ENCODE results near the gene SLC1A7.

The SLC1A7 gene

DNA sequence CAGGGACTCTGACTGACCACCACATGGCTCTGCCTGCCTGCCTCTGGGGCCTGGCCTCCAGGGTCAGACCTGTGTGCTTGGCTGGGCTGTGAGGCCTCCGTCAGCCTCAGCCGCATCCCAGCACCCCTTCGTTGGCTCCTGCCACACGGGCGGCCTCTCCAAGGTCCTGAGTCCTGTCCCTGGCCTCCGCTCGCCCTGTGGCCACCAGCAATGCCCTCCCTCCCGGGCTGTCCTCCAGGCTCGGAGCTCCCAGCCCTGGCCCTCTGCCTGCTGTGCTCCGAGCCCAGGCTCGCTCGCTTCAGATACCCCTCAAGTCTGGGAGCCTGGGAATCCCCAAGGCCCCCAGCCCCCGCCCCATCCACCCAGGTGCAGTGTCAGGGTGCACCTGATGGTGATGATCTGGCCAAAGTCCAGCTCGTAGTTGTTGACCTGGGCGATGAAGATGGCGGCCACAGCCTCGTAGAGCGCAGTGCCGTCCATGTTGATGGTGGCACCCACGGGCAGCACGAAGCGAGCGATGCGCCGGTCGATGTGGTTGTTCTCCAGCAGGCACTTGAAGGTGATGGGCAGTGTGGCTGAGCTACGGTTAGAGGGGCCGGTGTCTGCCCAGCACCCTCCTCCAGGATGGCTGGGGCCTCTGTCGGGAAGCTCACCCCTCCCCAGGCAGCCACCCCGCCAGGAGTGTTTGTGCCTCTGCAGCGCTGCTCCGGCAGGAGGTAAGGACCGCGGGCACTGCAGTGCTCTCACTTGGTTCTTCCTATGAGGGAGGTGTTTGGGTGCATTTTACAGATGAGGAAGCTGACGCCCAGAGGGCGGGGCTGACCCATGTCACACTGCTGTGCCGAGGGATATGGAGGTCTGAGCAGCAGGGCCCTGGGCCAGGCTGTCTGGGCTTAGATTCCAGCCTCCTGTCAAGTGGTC, 52.0 kb downstream of the SLC1A7 start:
- DNase-seq (ENCODE audit: low spot score) = no peak

DNA sequence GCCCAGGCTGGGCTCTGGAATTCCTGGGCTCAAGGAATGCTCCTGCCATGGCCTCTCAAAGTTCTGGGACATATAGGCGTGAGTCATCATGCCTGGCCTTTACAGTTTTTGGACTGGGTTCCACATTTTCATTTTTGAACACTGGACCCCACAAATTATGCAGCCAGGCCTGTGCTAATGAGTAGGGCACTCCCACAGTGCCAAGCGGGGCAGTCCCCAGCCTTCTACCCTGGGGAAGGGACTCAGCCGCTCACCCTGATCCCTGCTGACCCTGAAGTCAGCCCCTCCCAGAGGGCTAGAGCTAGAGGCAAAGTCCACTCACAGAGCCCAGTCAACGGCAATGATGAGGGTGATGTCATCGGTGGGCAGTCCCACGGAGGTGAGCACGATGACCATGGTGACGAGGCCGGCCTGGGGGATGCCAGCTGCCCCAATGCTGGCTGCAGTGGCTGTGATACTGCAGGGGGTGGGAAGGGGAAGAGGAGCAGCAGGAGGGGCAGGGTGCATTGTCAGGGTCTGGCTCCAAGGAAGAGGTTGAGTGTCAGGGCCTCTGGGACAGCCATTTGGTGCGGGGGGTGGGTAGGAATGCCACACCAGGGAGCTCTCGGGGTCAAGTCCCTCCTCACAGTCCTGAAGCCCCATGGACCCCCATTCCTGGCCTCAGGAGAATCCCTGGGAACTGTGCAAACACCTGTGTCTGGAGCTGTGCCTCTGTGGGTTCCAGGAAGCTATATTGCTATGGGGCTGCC, 52.8 kb downstream of the SLC1A7 start:
- DNase-seq (ENCODE audit: low spot score) = no peak

DNA sequence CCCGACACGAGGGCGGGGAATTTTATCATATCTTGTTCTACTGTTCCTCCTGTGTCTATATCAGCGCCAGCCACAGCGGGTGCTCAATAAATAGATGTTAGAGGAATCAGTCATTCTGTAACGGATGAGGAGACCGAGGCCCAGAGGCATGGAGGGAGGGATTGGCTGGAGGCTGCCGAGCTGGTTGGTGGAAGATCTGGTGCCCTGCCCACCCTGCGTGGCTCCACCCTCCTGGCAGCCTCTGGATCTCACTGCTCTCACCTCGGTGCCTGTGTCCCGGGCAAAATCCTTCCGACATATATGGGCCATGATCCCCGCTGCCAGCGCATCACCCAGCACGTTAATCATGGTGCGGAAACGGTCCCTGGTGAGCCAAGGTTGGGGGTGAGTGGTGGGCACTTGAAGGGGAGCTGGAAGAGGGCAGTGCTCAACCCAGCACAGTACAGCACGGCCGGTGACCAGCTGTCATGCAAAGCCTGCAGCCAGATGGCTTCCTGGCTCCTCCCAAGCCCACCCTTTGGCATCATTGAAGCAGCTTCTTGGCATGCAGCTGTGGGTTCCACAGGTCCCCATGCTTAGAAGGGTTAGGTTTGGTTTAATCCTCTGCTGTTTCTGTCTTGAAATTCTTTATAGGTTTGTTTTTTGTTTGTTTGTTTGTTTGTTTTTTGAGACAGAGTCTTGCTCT, 53.7 kb downstream of the SLC1A7 start:
- no peak for DNase-seq (ENCODE audit: low spot score)

DNA sequence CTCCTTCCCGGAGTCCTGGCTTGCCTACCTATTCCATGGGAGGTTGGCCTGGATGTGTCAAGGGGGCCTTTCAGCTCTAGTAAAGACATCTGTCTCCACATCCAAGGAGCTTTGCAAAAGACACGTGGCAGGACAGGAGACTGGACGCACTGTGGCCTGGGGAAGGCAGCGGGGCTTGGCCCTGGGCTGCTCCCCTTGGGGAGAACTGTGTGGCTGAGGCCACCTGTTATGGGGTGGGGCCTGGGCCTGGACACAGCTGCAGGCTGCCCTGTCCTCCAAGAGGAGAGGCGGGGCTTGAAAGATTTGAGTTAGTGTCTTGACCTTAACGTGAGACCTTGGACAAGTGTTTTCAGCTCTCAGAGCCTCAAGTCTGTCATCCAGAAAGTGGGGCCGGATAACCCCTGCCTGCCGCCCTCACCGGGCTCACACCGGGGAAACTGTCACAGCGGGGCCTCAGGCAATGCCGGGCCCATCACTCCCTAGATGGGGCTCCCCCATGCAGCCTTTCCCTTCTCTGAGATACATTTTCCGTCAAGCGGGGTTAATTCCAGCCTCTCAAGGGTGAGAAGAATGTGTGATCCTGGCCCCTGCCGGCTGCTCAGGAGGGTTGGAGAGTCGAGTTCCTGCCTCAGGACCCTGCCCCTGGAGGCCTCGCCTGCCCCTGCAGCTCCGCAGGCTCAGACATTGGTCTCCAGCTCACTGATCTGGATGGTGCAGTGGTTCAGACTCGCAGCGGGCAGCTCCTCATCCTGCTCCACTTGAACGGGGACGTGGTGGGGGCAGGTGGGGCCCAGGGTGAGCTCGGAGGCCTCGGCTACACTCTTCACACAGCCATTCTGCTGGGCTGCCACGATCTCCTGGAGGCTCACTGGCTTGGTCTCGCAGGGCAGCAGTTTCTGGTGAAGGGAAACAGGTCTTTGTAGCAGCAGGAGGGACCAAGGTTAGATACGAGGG, 54.8 kb downstream of the SLC1A7 start:
- DNase-seq (ENCODE audit: low spot score) = no peak

DNA sequence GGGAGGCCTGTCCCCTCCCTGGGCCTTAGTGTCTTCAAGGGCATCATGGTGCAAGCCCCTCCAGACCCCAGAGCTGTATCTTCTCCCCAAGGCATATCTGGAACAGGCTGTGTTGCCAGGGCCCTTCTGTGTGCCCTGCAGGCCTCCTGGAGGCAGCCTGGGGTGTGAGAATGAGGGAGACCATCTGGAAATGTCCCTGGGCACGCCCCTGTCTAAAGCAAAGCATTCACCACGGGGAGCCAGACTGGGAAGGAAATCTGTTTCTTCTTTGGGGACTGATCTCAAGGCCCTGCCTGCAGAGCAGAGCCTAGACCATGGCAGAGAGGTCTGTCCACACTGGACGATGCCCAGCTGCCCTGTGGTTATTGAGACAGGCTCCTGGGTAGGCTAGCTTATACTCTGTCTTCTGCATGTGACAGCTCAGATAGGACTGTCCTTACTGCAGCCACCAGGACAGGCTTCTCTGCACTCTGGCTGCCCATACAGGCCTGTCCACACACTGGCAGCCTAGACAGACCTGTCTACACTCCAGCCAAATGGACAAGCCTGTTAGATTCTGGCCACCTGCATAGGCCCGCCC, 55.9 kb downstream of the SLC1A7 start:
- DNase-seq (ENCODE audit: low spot score) = no peak

DNA sequence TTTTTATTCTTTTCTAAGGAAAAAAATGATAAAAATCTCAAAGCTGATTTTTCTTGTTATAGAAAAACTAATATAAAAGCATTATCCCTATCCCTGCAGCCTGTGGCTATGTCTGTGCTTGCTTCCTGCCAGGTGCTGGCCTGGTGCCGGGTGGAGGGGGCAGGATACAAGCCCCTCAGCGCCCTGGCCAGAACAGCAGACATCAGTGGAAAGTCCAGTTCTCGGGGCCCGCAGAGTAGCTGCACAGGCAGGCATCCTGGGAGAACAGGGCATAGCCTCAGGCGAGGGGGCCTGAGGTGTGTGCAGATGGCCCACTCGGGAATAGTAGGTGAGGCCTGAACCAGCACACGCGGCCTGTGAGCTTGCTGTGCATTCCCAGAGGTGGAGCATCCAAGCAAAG, 57.0 kb downstream of the SLC1A7 start:
- DNase-seq (ENCODE audit: low spot score) = no peak

DNA sequence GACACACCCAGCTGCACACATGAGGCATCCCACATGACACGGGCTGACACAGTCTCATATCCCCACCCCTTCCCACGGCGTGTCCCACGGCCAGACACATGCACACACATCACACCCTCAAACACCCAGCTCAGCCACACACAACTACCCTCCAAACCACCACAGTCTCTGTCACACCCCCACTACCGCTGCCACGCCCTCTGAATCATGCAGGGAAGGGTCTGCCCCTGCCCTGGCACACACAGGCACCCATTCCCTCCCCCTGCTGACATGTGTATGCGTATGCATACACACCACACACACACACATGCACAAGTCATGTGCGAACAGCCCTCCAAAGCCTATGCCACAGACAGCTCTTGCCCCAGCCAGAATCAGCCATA, 57.9 kb downstream of the SLC1A7 start:
- DNase-seq (ENCODE audit: low spot score) = no peak

DNA sequence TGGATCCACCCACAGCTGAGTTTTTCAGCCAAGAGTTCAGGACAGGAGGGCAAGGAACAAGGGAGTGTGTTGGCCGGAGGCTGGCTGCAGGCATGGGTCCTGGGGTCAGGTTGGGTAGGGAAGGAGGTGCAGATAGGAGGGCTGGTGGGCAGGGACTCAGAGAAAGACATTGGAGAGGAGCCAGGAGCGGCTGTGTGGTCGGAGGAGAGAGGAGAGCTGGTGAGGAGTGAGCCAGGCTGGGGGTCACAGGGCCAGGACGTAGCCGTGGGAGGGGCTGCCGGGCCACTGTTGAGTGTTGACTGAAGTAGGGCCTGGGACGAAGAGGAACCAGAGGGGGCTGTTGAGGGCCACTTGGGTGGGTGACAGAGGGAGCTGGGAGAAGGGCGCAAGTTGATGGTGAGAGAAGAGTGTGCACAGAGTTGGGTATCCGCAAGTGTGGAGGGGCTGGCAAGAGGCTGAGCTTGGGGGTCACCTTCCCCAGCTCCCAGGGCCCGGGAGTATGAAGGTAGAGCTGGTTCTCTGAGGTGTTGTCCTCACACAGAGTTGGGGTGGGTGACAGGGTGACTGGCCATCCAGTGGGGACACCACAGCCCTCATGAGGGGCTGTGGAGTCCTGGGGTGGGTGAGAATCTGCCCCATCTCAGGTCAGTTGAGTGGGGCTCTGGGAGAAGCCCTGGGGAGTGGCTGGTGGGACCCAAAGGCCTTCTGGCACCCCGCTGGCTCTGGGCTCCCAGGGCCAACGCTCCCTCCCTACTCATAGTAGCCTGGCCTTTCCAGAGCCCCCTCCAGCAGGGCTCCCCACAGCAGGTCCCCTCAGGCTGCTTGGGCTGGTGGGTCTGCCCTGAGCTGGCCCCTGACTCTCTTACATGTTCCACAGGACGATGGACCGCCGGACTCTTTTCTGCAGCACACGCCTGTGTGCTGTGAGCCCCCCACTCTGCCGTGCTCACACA, 58.5 kb downstream of the SLC1A7 start:
- DNase-seq (ENCODE audit: low spot score) = no peak

DNA sequence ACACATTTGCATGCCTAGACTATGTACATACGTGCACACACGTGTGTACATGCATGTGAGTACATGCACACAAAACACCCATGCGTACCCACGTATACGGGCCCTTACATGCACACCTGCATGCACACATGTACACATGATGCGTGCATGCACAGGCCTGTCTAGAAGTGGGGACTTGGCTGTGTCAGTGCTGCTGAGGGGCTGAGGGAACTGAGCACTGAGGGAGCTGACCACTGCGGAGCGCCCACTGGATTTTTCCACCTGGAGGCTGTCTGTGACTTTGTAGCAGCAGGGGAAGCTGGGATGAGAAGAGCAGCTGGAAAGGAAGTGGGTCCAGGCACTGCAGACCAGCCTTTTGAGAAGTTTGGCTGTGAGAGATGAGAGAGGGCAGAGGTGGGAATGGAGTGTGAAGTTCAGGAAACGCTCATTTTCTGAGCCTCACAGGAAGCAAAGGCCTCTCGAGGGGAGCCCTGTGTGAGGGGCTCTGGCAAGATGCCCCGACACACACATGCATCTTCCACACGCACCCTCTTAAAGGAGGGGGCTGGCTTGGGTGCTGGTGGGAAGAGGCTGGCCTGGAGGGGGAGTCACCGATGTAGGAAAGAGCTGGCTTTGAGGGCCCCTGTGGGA, 59.5 kb downstream of the SLC1A7 start:
- DNase-seq (ENCODE audit: low spot score) = no peak

DNA sequence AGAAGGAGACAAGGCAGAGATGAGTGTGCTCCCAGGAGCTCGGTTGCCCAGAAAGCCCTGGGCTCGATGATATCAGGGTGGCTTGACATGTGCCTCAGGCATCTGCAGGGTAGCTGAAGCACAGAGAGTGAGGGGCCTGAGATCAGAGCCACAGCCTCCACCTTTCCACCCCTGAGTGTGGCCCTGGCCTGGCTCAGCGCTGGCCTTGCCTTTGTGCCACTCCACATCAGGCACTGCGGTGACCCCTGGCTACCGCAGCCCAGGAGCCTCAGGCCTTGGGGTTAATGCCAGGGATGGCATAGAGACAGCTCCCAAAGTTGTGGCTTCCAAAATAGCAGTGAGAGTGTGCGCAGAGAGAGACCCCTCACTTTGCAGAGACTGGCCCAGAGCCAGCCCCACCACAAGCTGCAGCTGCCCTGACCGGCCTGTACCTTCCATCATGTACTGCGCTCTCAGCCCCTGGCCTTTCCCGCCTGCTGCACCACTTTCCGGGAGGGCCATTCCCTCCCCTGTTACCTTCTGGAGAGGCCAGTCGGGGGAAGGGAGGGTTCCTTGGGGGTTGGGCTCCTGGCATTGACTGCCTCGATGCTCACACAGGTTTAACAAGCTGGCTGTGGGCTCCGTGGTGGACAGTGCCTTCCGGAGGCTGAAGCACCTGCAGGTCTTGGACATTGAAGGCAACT, 60.9 kb downstream of the SLC1A7 start:
- no peak for DNase-seq (ENCODE audit: low spot score)

DNA sequence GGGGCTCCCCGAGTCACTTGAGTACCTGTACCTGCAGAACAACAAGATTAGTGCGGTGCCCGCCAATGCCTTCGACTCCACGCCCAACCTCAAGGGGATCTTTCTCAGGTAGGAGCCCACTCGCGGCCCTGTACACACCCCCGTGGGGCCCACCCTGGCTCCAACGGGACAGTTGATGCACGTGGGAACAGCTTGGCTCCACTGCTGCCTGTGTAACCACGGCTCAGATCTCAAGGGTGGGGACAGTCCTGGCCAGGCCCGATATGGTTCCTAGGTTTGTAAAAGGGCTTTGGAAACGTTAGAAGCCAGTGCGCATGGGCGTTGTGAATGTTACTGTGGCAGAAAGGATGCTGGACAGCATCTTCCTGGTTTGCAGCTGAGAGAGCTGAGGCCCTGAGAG, 61.7 kb downstream of the SLC1A7 start:
- DNase-seq (ENCODE audit: low spot score) = no peak

DNA sequence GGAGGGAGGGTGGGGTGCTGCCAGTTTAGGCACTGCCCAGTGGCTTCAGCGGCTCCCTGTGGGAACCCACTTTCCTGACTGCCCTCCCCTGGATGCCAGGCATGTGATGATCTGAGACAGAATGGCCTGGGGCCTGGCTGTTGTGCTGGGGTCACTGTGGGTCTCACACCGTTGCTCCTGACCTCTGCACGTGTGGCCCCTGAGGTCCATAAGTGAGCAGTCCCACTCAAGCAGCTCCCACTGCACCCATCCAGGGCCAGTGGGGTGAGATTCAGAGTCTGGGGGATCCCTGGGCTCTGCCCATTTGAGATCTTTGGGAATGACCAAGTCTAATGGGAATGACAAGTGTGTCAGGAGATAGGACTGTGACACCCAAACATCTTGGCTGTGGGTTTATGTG, 62.4 kb downstream of the SLC1A7 start:
- no peak for DNase-seq (ENCODE audit: low spot score)

DNA sequence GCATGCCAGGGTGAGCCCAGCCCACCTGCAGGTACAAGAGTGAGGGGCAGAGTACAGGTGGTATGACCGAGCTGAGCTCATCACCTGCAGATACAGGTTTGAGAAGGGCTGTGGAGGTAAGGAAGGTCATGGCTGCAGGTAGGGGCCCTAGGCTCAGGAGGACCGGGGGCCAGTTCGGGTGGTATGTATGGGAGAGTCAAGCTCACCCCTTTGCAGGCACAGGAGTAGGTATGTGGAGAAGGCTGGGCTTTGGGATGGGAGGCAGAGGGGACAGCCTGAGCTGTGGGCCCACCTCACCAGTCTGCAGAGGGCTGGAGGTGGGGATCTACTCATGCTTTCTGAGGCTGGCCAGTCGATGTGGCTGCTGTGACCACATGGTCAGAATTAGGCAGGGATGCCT, 63.2 kb downstream of the SLC1A7 start:
- DNase-seq (ENCODE audit: low spot score) = no peak

DNA sequence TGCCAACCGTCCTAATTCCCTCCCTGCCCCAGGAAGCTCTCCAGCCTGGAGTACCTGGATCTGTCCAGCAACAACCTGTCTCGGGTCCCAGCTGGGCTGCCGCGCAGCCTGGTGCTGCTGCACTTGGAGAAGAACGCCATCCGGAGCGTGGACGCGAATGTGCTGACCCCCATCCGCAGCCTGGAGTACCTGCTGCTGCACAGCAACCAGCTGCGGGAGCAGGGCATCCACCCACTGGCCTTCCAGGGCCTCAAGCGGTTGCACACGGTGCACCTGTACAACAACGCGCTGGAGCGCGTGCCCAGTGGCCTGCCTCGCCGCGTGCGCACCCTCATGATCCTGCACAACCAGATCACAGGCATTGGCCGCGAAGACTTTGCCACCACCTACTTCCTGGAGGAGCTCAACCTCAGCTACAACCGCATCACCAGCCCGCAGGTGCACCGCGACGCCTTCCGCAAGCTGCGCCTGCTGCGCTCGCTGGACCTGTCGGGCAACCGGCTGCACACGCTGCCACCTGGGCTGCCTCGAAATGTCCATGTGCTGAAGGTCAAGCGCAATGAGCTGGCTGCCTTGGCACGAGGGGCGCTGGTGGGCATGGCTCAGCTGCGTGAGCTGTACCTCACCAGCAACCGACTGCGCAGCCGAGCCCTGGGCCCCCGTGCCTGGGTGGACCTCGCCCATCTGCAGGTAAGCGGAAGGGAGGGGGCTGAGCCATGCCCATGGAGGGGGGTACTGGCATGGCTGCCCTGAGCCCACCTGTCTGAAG, 63.9 kb downstream of the SLC1A7 start:
- no peak for DNase-seq (ENCODE audit: low spot score)

DNA sequence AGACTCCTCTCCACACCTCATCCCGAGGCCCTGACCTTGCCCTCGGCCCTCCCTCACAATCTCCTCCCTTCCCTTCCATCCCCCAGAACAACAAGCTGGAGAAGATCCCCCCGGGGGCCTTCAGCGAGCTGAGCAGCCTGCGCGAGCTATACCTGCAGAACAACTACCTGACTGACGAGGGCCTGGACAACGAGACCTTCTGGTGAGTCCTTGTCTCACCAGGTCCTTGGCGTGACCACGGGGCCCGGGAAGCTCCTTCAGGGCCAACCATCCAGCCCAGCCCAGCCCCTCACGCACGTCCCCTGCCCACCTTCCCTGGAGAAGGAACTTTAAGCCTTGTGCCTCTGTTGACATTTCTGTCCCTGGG, 64.9 kb downstream of the SLC1A7 start:
- no peak for DNase-seq (ENCODE audit: low spot score)

DNA sequence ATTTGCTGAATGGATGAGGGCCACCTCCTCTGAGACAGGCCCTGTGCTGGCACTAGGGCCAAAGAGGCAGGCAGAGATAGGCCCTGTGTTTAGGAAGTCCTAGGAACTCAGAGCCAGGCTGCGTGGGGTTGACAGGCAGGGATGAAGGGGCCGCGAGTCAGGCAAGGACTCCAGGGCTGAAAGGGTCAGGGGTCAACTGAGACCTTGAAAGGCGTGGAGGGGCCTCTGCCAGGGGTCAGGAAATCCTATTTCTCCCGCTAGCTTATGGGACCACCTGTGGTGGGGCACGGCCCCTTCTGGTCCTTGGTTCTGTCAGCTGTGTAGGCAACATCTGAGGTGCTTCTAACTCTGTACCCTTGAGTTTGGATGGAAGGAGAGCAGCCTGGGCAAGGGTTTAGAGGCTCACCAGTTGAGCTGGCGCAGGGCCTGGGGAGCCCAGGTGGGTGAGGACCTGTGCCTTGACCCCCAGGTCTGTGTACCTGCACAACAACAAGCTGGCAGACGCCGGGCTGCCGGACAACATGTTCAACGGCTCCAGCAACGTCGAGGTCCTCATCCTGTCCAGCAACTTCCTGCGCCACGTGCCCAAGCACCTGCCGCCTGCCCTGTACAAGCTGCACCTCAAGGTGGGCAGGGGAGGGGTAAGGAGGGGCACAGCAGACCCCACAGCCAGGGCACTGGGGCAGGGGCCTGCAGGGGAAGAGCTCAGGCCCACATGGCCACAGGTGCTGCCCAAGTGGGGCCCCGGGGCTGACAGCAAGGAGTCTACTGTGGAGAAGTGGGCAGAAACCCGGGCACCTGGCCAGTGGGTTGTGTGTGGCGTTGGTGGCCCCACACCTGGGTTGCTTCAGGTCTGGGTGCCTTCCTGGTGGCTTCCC, 65.5 kb downstream of the SLC1A7 start:
- no peak for DNase-seq (ENCODE audit: low spot score)

DNA sequence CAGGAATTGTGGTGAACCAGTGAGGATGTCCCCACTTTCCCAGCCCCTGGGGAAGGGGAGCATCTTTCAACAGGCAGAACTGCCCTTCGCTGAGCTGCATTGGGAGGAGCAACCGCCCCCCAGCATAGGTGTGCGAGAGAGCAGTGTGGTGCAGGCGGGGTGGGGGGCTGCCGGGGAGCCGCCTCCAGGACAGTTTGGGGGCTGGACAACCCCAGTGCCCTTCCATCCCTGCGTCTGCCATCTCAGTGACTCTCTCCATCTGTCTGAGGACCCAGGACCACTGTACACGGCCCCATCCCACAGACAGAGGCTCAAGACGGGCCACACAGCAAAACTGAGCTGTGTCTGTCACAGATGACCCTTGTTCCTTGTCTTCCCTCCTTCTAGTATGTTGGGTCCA, 66.3 kb downstream of the SLC1A7 start:
- no peak for DNase-seq (ENCODE audit: low spot score)

Measured in pons (tissue), 1 donor.